Cardiac muscle cell (in vitro differentiated cells and primary cell): ENCODE measurements around the gene OGFOD2. TPM values are rescaled to one million over a fixed set of nuclear protein-coding genes. Genes with fewer than 3 reads are reported as not detected.

Source experiments
- DNase-seq, 2 donors: peaks; one replicate each; pipeline versions ENCODE4 v3.0.0 to v3.0.0-alpha.2; 2010 to 2017; ENCODE audit warnings: low read depth in 1 of 2, low spot score in 1 of 2
- H3K27ac ChIP-seq: fragments of 200-600 bp; sonication (generic); 2 replicates; pipeline ENCODE4 v1.5.1; 2016
- H3K27me3 ChIP-seq: fragments of 200-600 bp; sonication (generic); 2 replicates; pipeline ENCODE4 v1.6.0; 2016; ENCODE audit warnings: control low read depth
- H3K36me3 ChIP-seq: fragments of 200-600 bp; sonication (generic); 2 replicates; pipeline ENCODE4 v1.5.1; 2016; ENCODE audit warnings: control low read depth
- H3K4me1 ChIP-seq: fragments of 200-600 bp; sonication (generic); 2 replicates; pipeline ENCODE4 v1.8.1; 2017; ENCODE audit warnings: low read depth, mild to moderate bottlenecking, mixed run types
- H3K4me3 ChIP-seq: fragments of 200-600 bp; sonication (generic); 2 replicates; pipeline ENCODE4 v1.5.1; 2016; ENCODE audit warnings: mild to moderate bottlenecking
- H3K9me3 ChIP-seq: fragments of 200-600 bp; sonication (generic); 2 replicates; pipeline ENCODE4 v1.5.1; 2017; ENCODE audit warnings: low read depth, mild to moderate bottlenecking, control low read depth
- polyA plus RNA-seq: library from polyadenylated mRNA; unstranded; fragments of >200 nt; fragmentation: Nextera tagmentation; extraction: Ambion mirVana; gene quantifications from 2 replicates; pipeline ENCODE4 v1.2.1, GENCODE V29; 2016
- total RNA-seq: library from RNA; depleted of rRNA; stranded (reverse); fragments of >200 nt; gene quantifications from 2 replicates; pipeline ENCODE4 v1.2.3, GENCODE V29; 2016
- TF ChIP-seq, protein P1 (sequence below): IDR thresholded peaks from 2 replicates; pipeline ENCODE4 v1.5.1; 2012; ENCODE audit warnings: low read depth, mild to moderate bottlenecking, low read length

The OGFOD2 gene
- total and polyA plus RNA-seq, 2 experiments from 2014 or later: 41.8 to 44.4 TPM

DNA sequence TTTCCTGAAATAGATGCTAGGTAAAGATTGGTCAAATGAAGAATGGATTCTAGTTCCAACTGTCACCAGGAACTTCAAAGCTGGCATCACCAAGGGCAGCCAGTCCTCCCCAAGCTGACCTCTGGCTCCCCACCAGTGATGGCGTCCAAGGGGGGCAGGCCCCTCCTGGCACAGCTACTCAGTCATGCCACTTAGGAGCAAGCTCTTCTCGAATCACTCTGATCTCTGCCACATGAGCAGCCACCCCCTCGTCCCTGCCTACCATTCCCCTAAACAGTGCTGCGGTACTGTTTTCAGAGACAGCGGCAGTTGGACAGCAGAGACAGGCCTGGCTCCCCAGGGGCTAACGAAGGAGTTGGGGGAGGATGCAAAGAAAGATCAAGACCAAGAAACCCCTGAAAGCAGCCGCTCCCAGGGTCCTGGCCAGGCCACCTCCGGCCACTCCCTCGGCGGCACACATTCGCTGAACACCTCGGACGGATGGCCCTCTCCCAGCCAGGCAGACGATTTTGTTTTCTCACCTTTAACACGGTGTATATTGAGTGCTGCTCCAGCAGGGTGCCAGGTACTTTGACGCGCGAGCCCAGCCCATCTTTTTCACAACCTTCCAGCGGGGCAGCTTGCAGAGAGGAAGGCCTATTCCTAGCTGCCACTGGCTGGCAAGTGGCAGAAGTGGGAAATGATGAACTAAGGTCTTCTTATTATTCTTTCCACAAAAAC lies 52.8 kb downstream of the OGFOD2 start:
- no peaks in the 10 kb centered on the region for H3K9me3 ChIP-seq
- H3K27ac ChIP-seq: no peak overlapping the region
- no peaks in the 10 kb centered on the region for H3K36me3 ChIP-seq
- no peak overlapping the region for H3K4me3 ChIP-seq
- DNase-seq: no peak
- TF ChIP-seq, protein P1, sequence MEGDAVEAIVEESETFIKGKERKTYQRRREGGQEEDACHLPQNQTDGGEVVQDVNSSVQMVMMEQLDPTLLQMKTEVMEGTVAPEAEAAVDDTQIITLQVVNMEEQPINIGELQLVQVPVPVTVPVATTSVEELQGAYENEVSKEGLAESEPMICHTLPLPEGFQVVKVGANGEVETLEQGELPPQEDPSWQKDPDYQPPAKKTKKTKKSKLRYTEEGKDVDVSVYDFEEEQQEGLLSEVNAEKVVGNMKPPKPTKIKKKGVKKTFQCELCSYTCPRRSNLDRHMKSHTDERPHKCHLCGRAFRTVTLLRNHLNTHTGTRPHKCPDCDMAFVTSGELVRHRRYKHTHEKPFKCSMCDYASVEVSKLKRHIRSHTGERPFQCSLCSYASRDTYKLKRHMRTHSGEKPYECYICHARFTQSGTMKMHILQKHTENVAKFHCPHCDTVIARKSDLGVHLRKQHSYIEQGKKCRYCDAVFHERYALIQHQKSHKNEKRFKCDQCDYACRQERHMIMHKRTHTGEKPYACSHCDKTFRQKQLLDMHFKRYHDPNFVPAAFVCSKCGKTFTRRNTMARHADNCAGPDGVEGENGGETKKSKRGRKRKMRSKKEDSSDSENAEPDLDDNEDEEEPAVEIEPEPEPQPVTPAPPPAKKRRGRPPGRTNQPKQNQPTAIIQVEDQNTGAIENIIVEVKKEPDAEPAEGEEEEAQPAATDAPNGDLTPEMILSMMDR: no peak
- peaks cover 7% of the 10 kb centered on the region for H3K4me1 ChIP-seq
- H3K27me3 ChIP-seq: peaks cover 5% of the 10 kb centered on the region

DNA sequence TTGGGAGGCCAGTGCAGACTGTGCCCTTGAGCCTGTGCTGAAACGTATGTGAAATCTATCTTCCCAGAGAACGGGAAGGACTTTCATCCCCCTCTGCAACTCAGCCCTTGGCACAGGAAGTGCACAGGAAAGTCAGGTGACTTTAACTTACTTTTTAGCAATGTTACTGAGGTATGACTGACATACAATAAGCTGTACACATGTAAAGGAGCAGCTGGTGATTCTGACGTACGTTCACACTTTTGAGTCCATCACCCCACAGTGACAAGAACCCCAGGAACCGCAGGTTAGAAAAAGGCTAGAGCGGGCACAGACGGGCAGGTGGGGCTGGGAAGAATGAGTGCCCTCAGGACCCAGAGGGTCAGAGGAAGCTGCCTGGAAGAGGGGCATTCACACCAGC lies 53.4 kb downstream of the OGFOD2 start:
- no peak overlapping the region for H3K4me3 ChIP-seq
- TF ChIP-seq, protein P1: no peak
- no peaks in the 10 kb centered on the region for H3K36me3 ChIP-seq
- no peaks in the 10 kb centered on the region for H3K9me3 ChIP-seq
- H3K4me1 ChIP-seq: peaks cover 12% of the 10 kb centered on the region
- DNase-seq: no peak
- H3K27ac ChIP-seq: no peak overlapping the region
- peaks cover 5% of the 10 kb centered on the region for H3K27me3 ChIP-seq

DNA sequence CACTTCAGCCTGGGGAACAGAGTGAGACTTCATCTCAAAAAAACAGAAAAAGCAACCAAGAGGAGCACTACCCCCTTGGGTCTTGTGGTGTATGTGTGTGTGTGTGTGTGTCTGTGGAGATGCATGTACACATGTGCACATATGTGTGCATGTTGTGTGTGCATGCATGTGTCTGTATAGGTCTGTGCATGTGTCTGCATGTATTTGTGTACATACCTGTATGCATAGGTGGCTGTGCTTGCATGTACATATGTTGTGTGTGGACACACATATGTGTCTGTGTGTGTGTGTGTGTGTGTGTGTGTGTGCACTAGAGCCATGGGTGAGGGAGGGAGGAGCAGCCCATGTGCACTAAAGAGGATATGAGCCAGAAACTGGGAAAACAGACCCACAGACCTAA lies 54.5 kb downstream of the OGFOD2 start:
- TF ChIP-seq, protein P1: no peak
- no peaks in the 10 kb centered on the region for H3K36me3 ChIP-seq
- H3K27me3 ChIP-seq: peaks cover 5% of the 10 kb centered on the region
- no peak for DNase-seq
- no peak overlapping the region for H3K27ac ChIP-seq
- H3K9me3 ChIP-seq: no peaks in the 10 kb centered on the region
- H3K4me3 ChIP-seq: no peak overlapping the region
- H3K4me1 ChIP-seq: peaks cover 12% of the 10 kb centered on the region

Other genes starting within 250 kb of the OGFOD2 start
- not detected in 2 replicates for gene HCAR1, start 244.4 kb upstream of the OGFOD2 start, total RNA-seq
- not detected in 2 replicates for gene HCAR1, start 244.4 kb upstream of the OGFOD2 start, polyA plus RNA-seq
- 23.6 and 31.7 TPM in 2 replicates for gene DENR, start 222.4 kb upstream of the OGFOD2 start, total RNA-seq
- 87.6 and 88.2 TPM in 2 replicates for gene DENR, start 222.4 kb upstream of the OGFOD2 start, polyA plus RNA-seq
- gene CCDC62, start 200.7 kb upstream of the OGFOD2 start, total RNA-seq: 0.63 and 1.3 TPM in 2 replicates
- gene CCDC62, start 200.7 kb upstream of the OGFOD2 start, polyA plus RNA-seq: 0.37 and 0.46 TPM in 2 replicates
- gene HIP1R, start 139.8 kb upstream of the OGFOD2 start, total RNA-seq: 36.1 and 38.4 TPM in 2 replicates
- gene HIP1R, start 139.8 kb upstream of the OGFOD2 start, polyA plus RNA-seq: 16.3 and 18.3 TPM in 2 replicates
- 47.3 and 52.1 TPM in 2 replicates for gene VPS37B, start 79.1 kb upstream of the OGFOD2 start, total RNA-seq
- 31.7 and 47.4 TPM in 2 replicates for gene VPS37B, start 79.1 kb upstream of the OGFOD2 start, polyA plus RNA-seq
- gene ABCB9, start 8.8 kb upstream of the OGFOD2 start, total RNA-seq: 9.7 and 13.0 TPM in 2 replicates
- 5.2 and 10.0 TPM in 2 replicates for gene ABCB9, start 8.8 kb upstream of the OGFOD2 start, polyA plus RNA-seq
- gene ARL6IP4, start 5.4 kb downstream of the OGFOD2 start, total RNA-seq: 204 and 253 TPM in 2 replicates
- gene ARL6IP4, start 5.4 kb downstream of the OGFOD2 start, polyA plus RNA-seq: 274 and 323 TPM in 2 replicates
- gene PITPNM2, start 175.8 kb downstream of the OGFOD2 start, total RNA-seq: 3.7 and 5.6 TPM in 2 replicates
- gene PITPNM2, start 175.8 kb downstream of the OGFOD2 start, polyA plus RNA-seq: 2.9 and 4.8 TPM in 2 replicates